Vagina (tissue), 2 donors: ENCODE results near the gene MRTFB.

Source experiments
- POLR2A ChIP-seq, 2 donors: fragments of 450-650 bp; IDR thresholded peaks; one replicate each; pipeline ENCODE4 v1.6.1; 2017; ENCODE audit warnings: antibody characterized with exemption in 2 of 2, mild to moderate bottlenecking in 2 of 2, moderate library complexity in 2 of 2
- TF ChIP-seq, protein P1 (sequence below), 3 experiments: fragments of 450-650 bp in 2 of 3; fragments of 200-600 bp in 1 of 3; sonication (generic) in 1 of 3; IDR thresholded peaks; one replicate each; pipeline ENCODE4 v1.5.1; 2017 to 2019; ENCODE audit warnings: antibody characterized with exemption in 3 of 3, mild to moderate bottlenecking in 2 of 3, moderate library complexity in 2 of 3

DNA sequence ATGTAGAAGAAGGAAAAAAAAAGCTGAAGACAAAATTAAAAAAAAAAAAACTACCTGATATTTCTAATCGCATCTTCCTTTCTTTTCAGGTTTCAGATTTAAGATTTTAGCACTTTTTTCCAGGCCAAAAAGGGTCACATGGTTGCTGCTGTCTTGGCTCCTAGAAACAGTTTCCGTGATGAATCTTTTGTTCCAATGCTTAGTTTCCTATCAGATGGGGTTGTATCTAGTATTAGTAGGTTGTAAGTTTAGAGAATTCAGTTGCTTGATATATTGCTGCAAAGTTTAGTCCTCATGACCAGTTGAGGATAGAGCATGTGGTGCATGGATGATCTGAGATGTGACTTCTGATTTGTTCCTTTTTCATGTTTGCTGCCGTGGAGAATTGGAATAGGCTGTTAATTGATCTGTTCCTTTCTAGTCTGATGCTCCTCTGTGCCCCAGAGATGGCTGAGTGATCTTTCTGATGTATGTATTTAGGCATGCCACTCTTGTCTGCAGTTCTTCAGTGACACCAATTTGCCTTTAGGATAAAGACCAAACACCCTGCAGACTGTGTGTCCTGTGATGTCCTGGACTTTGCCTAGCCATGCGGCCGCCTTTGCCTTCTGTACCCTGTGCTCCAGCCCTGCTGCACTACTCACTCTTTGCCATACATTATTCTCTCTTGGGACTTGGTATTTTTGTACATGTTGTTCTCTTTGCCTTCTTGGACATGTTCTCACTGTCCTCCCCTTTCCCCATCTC is 94.0 kb downstream of the MRTFB start:
- TF ChIP-seq, protein P1, sequence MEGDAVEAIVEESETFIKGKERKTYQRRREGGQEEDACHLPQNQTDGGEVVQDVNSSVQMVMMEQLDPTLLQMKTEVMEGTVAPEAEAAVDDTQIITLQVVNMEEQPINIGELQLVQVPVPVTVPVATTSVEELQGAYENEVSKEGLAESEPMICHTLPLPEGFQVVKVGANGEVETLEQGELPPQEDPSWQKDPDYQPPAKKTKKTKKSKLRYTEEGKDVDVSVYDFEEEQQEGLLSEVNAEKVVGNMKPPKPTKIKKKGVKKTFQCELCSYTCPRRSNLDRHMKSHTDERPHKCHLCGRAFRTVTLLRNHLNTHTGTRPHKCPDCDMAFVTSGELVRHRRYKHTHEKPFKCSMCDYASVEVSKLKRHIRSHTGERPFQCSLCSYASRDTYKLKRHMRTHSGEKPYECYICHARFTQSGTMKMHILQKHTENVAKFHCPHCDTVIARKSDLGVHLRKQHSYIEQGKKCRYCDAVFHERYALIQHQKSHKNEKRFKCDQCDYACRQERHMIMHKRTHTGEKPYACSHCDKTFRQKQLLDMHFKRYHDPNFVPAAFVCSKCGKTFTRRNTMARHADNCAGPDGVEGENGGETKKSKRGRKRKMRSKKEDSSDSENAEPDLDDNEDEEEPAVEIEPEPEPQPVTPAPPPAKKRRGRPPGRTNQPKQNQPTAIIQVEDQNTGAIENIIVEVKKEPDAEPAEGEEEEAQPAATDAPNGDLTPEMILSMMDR (IDR thresholded peaks at IDR 0.05) = no peak
- no peak for TF ChIP-seq POLR2A (IDR thresholded peaks at IDR 0.05)
